Measurements from ENCODE around the gene TSPAN11. TPM values are rescaled to one million over a fixed set of nuclear protein-coding genes. Genes with fewer than 3 reads are reported as not detected.

Gene TSPAN11
- total RNA-seq, 4 donors from 2014 or later, result 10.7 to 30.6 (median 18.3) TPM

GRCh38 chr12:30955214-30955613, 28.7 kb downstream of the TSPAN11 start:
- Histone ChIP-seq H3K36me3 (peaks cover 0 to 3% (median 0%) of the 10 kb centered on the region in 3 donors), H3K4me1 (peaks cover 0 to 30% (median 0%) of the 10 kb centered on the region in 4 donors), H3K27ac (no peak overlapping the region), H3K9me3 (no peaks in the 10 kb centered on the region), H3K27me3 (no peaks in the 10 kb centered on the region), H3K4me3 (no peak overlapping the region)
- DNase-seq (ENCODE audit: low spot score in 2 of 2), result no peak
- WGBS, 2 donors, result 89 to 96% methylated on average over 1 of the region's 1 CpG
- no peak for TF ChIP-seq CTCF (IDR thresholded peaks at IDR 0.05)
- TF ChIP-seq POLR2A (IDR thresholded peaks at IDR 0.05), result no peak
- no peak for TF ChIP-seq EP300 (IDR thresholded peaks at IDR 0.05)

GRCh38 chr12:30959110-30959710, 32.7 kb downstream of the TSPAN11 start:
- Histone ChIP-seq H3K4me3 (no peak overlapping the region), H3K27ac (peak overlapping the region in 2 of 4 donors; percentile 56 to 60)
- 79 to 86% methylated on average over 16 of the region's 16 CpGs for WGBS, 2 donors

GRCh38 chr12:30959778-30960177, 33.2 kb downstream of the TSPAN11 start:
- 79 to 83% methylated on average over 10 of the region's 10 CpGs for WGBS, 2 donors

More at GRCh38 chr12:30959110-30959710, 32.7 kb downstream of the TSPAN11 start:
- no peaks in the 10 kb centered on the region for H3K9me3 ChIP-seq
- no peak for DNase-seq (ENCODE audit: low spot score in 2 of 2)
- no peak for TF ChIP-seq POLR2A (IDR thresholded peaks at IDR 0.05)
- TF ChIP-seq EP300 (IDR thresholded peaks at IDR 0.05), result no peak
- TF ChIP-seq CTCF (IDR thresholded peaks at IDR 0.05), result no peak
- no peaks in the 10 kb centered on the region for H3K27me3 ChIP-seq
- H3K4me1 ChIP-seq, result peaks cover 0 to 15% (median 0%) of the 10 kb centered on the region in 4 donors
- peaks cover 0 to 14% (median 0%) of the 10 kb centered on the region in 3 donors for H3K36me3 ChIP-seq

GRCh38 chr12:30961030-30961429, 34.5 kb downstream of the TSPAN11 start:
- Histone ChIP-seq H3K27me3 (no peaks in the 10 kb centered on the region), H3K9me3 (no peaks in the 10 kb centered on the region), H3K4me3 (no peak overlapping the region), H3K27ac (no peak overlapping the region), H3K36me3 (peaks cover 0 to 27% (median 0%) of the 10 kb centered on the region in 3 donors), H3K4me1 (peaks cover 0 to 15% (median 0%) of the 10 kb centered on the region in 4 donors)
- 58 to 67% methylated on average over 3 of the region's 3 CpGs for WGBS, 2 donors
- TF ChIP-seq POLR2A (IDR thresholded peaks at IDR 0.05) (no peak), EP300 (IDR thresholded peaks at IDR 0.05) (no peak), CTCF (IDR thresholded peaks at IDR 0.05) (no peak)
- DNase-seq (ENCODE audit: low spot score in 2 of 2), result no peak

More at GRCh38 chr12:30959778-30960177, 33.2 kb downstream of the TSPAN11 start:
- H3K36me3 ChIP-seq, result peaks cover 0 to 16% (median 0%) of the 10 kb centered on the region in 3 donors
- no peaks in the 10 kb centered on the region for H3K9me3 ChIP-seq
- no peaks in the 10 kb centered on the region for H3K27me3 ChIP-seq
- no peak for TF ChIP-seq EP300 (IDR thresholded peaks at IDR 0.05)
- TF ChIP-seq POLR2A (IDR thresholded peaks at IDR 0.05), result no peak
- no peak for TF ChIP-seq CTCF (IDR thresholded peaks at IDR 0.05)
- H3K4me3 ChIP-seq, result no peak overlapping the region
- peak overlapping the region in 1 of 4 donors; percentile 56 for H3K27ac ChIP-seq
- DNase-seq (ENCODE audit: low spot score in 2 of 2), result no peak
- H3K4me1 ChIP-seq, result peaks cover 0 to 15% (median 0%) of the 10 kb centered on the region in 4 donors

GRCh38 chr12:30962047-30962446, 35.5 kb downstream of the TSPAN11 start:
- TF ChIP-seq EP300 (IDR thresholded peaks at IDR 0.05) (no peak), CTCF (IDR thresholded peaks at IDR 0.05) (no peak), POLR2A (IDR thresholded peaks at IDR 0.05) (no peak)
- peaks cover 0 to 15% (median 0%) of the 10 kb centered on the region in 4 donors for H3K4me1 ChIP-seq
- H3K27me3 ChIP-seq, result no peaks in the 10 kb centered on the region
- H3K36me3 ChIP-seq, result peaks cover 0 to 32% (median 0%) of the 10 kb centered on the region in 3 donors
- WGBS, 2 donors, result 92% methylated on average over 2 of the region's 2 CpGs
- H3K9me3 ChIP-seq, result no peaks in the 10 kb centered on the region
- H3K4me3 ChIP-seq, result no peak overlapping the region
- no peak overlapping the region for H3K27ac ChIP-seq
- no peak for DNase-seq (ENCODE audit: low spot score in 2 of 2)
